ENCODE measurements around the gene GPRC5B.

Gene GPRC5B

DNA sequence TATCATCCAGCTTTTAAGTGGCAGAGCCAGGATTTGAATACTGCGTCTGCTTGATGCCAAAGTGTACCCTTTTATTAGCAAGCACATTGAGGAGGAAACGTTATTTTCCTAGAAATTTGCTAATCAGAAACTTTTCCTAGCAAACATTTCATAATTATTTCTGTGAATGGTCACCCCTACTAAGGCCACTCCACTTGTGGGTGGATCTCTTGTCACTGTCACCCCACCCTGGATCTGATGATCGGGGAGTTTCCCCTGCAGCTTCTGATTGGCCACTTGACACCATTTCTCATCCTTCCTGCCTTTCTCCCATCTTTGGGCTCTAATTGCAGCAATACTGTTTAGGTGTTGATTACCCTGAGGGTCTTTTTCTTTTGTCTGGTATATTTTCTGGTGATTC is 35.9 kb downstream of the GPRC5B start:
- DNase-seq (ENCODE audit: low read depth, low spot score): no peak
- Histone ChIP-seq H3K4me1 (ENCODE audit: control insufficient read depth, insufficient read depth, low read length) (peaks cover 4% of the 10 kb centered on the region), H3K36me3 (ENCODE audit: control insufficient read depth, insufficient read depth, low read length) (no peaks in the 10 kb centered on the region), H3K4me3 (ENCODE audit: low read length) (no peak overlapping the region), H3K27ac (ENCODE audit: low read length) (no peak overlapping the region), H3K27me3 (ENCODE audit: control insufficient read depth, insufficient read depth, low read length) (no peaks in the 10 kb centered on the region), H3K9me3 (ENCODE audit: control insufficient read depth, insufficient read depth, low read length) (no peaks in the 10 kb centered on the region)
- WGBS (ENCODE audit: insufficient coverage, insufficient read length): no CpG with 5 or more reads among the region's 3 CpGs

- no peaks in the 10 kb centered on the region for H3K9me3 ChIP-seq (ENCODE audit: control insufficient read depth, insufficient read depth, low read length)
- H3K4me1 ChIP-seq (ENCODE audit: control insufficient read depth, insufficient read depth, low read length): no peaks in the 10 kb centered on the region
- no peaks in the 10 kb centered on the region for H3K27me3 ChIP-seq (ENCODE audit: control insufficient read depth, insufficient read depth, low read length)
- H3K27ac ChIP-seq (ENCODE audit: low read length): no peak overlapping the region
- H3K4me3 ChIP-seq (ENCODE audit: low read length): no peak overlapping the region
- no CpG with 5 or more reads among the region's 5 CpGs for WGBS (ENCODE audit: insufficient coverage, insufficient read length)
- H3K36me3 ChIP-seq (ENCODE audit: control insufficient read depth, insufficient read depth, low read length): no peaks in the 10 kb centered on the region
- no peak for DNase-seq (ENCODE audit: low read depth, low spot score)
These were observed 38.2 kb downstream of the GPRC5B start for GRCh38 chr16:19846436-19846835.

GRCh38 chr16:19844945-19845641 is 39.6 kb downstream of the GPRC5B start:
- H3K27ac ChIP-seq (ENCODE audit: low read length): no peak overlapping the region
- H3K9me3 ChIP-seq (ENCODE audit: control insufficient read depth, insufficient read depth, low read length): no peaks in the 10 kb centered on the region
- no peaks in the 10 kb centered on the region for H3K36me3 ChIP-seq (ENCODE audit: control insufficient read depth, insufficient read depth, low read length)
- H3K27me3 ChIP-seq (ENCODE audit: control insufficient read depth, insufficient read depth, low read length): no peaks in the 10 kb centered on the region
- WGBS (ENCODE audit: insufficient coverage, insufficient read length): no CpG with 5 or more reads among the region's 11 CpGs
- DNase-seq (ENCODE audit: low read depth, low spot score): no peak
- H3K4me3 ChIP-seq (ENCODE audit: low read length): no peak overlapping the region
- no peaks in the 10 kb centered on the region for H3K4me1 ChIP-seq (ENCODE audit: control insufficient read depth, insufficient read depth, low read length)

- no peaks in the 10 kb centered on the region for H3K9me3 ChIP-seq (ENCODE audit: control insufficient read depth, insufficient read depth, low read length)
- no peak overlapping the region for H3K27ac ChIP-seq (ENCODE audit: low read length)
- no peaks in the 10 kb centered on the region for H3K36me3 ChIP-seq (ENCODE audit: control insufficient read depth, insufficient read depth, low read length)
- no peak overlapping the region for H3K4me3 ChIP-seq (ENCODE audit: low read length)
- H3K4me1 ChIP-seq (ENCODE audit: control insufficient read depth, insufficient read depth, low read length): no peaks in the 10 kb centered on the region
- H3K27me3 ChIP-seq (ENCODE audit: control insufficient read depth, insufficient read depth, low read length): no peaks in the 10 kb centered on the region
- DNase-seq (ENCODE audit: low read depth, low spot score): no peak
- WGBS (ENCODE audit: insufficient coverage, insufficient read length): no CpG with 5 or more reads among the region's 1 CpG
These were observed 41.3 kb downstream of the GPRC5B start for GRCh38 chr16:19843371-19843770.

GRCh38 chr16:19842426-19843157 is 42.1 kb downstream of the GPRC5B start:
- Histone ChIP-seq H3K4me3 (ENCODE audit: low read length) (no peak overlapping the region), H3K27ac (ENCODE audit: low read length) (no peak overlapping the region), H3K36me3 (ENCODE audit: control insufficient read depth, insufficient read depth, low read length) (no peaks in the 10 kb centered on the region), H3K9me3 (ENCODE audit: control insufficient read depth, insufficient read depth, low read length) (no peaks in the 10 kb centered on the region), H3K4me1 (ENCODE audit: control insufficient read depth, insufficient read depth, low read length) (no peaks in the 10 kb centered on the region), H3K27me3 (ENCODE audit: control insufficient read depth, insufficient read depth, low read length) (no peaks in the 10 kb centered on the region)
- no peak for DNase-seq (ENCODE audit: low read depth, low spot score)
- 100% methylated on average over 1 of the region's 6 CpGs for WGBS (ENCODE audit: insufficient coverage, insufficient read length)

- H3K27me3 ChIP-seq (ENCODE audit: control insufficient read depth, insufficient read depth, low read length): no peaks in the 10 kb centered on the region
- H3K4me1 ChIP-seq (ENCODE audit: control insufficient read depth, insufficient read depth, low read length): no peaks in the 10 kb centered on the region
- WGBS (ENCODE audit: insufficient coverage, insufficient read length): no CpG with 5 or more reads among the region's 3 CpGs
These were observed 43.5 kb downstream of the GPRC5B start for GRCh38 chr16:19841184-19841583.

DNA sequence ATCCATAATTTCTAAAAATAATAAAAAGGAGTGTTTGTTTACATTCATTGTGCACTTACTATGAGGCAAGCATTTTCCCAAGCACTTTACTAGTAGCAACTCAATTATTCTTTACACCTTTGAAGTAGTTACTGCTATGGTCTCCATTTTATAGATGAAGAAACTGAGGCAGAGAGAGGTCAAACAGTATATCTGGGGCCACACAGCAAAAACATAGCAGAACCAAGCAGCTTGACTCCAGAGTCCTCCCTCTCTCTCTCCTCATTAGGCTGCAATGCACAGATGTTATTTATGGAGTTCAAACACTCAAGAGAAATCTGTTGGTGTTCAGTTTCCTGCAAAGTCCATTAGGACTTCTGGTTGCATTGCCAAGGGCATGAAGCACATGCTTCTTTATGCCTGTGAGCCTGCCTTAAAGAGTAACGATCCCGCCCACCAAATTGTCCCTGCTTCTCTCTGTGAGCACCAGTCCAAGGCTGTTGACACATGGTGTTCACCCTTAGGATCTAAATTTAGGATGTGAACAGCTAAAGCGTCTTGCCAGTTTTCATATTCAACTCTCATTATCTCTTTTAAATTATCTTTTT is 44.0 kb downstream of the GPRC5B start:
- Histone ChIP-seq H3K9me3 (ENCODE audit: control insufficient read depth, insufficient read depth, low read length) (no peaks in the 10 kb centered on the region), H3K4me3 (ENCODE audit: low read length) (no peak overlapping the region), H3K27me3 (ENCODE audit: control insufficient read depth, insufficient read depth, low read length) (no peaks in the 10 kb centered on the region), H3K36me3 (ENCODE audit: control insufficient read depth, insufficient read depth, low read length) (no peaks in the 10 kb centered on the region), H3K27ac (ENCODE audit: low read length) (no peak overlapping the region), H3K4me1 (ENCODE audit: control insufficient read depth, insufficient read depth, low read length) (no peaks in the 10 kb centered on the region)
- no CpG with 5 or more reads among the region's 3 CpGs for WGBS (ENCODE audit: insufficient coverage, insufficient read length)
- no peak for DNase-seq (ENCODE audit: low read depth, low spot score)

More at GRCh38 chr16:19841184-19841583, 43.5 kb downstream of the GPRC5B start:
- Histone ChIP-seq H3K27ac (ENCODE audit: low read length) (no peak overlapping the region), H3K9me3 (ENCODE audit: control insufficient read depth, insufficient read depth, low read length) (no peaks in the 10 kb centered on the region), H3K4me3 (ENCODE audit: low read length) (no peak overlapping the region), H3K36me3 (ENCODE audit: control insufficient read depth, insufficient read depth, low read length) (no peaks in the 10 kb centered on the region)
- DNase-seq (ENCODE audit: low read depth, low spot score): no peak

DNA sequence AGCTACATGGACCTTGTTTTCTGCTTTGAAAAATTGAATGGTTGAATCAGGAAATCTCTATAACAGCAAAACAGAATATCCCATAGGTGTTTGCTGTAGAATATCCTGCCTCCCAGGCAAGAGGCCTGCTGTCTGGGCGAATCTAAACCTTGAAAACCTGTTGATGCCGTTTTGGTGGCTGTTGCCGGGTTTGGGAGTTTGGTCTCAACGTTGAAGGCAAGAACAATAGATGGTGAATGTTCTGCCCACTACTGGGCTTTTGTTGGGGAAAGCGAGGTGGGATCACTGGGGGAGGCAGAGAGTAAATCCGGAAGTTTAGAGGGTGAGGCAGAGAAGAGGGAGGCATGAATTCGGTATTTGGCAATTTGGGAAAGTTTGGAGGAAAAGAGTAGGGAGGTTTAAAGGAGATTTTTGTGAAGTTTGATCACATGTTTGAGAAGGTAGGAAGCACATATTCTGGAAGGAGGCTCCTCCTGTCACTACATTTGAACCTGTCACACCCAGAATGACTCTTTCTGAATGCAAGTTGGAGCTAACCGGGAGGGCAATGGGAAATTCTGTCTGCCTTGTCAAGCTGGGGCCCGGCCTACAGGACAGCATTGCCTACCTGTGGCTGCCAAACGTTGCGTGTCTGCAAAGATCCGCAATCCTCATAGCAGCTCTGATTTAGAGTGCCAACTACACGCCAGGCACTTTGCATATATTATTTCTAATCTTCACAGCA is 46.5 kb downstream of the GPRC5B start:
- H3K27ac ChIP-seq (ENCODE audit: low read length): no peak overlapping the region
- no peak for DNase-seq (ENCODE audit: low read depth, low spot score)
- no peaks in the 10 kb centered on the region for H3K36me3 ChIP-seq (ENCODE audit: control insufficient read depth, insufficient read depth, low read length)
- no peaks in the 10 kb centered on the region for H3K4me1 ChIP-seq (ENCODE audit: control insufficient read depth, insufficient read depth, low read length)
- H3K4me3 ChIP-seq (ENCODE audit: low read length): no peak overlapping the region
- no peaks in the 10 kb centered on the region for H3K27me3 ChIP-seq (ENCODE audit: control insufficient read depth, insufficient read depth, low read length)
- H3K9me3 ChIP-seq (ENCODE audit: control insufficient read depth, insufficient read depth, low read length): no peaks in the 10 kb centered on the region
- WGBS (ENCODE audit: insufficient coverage, insufficient read length): 100% methylated on average over 2 of the region's 13 CpGs

DNA sequence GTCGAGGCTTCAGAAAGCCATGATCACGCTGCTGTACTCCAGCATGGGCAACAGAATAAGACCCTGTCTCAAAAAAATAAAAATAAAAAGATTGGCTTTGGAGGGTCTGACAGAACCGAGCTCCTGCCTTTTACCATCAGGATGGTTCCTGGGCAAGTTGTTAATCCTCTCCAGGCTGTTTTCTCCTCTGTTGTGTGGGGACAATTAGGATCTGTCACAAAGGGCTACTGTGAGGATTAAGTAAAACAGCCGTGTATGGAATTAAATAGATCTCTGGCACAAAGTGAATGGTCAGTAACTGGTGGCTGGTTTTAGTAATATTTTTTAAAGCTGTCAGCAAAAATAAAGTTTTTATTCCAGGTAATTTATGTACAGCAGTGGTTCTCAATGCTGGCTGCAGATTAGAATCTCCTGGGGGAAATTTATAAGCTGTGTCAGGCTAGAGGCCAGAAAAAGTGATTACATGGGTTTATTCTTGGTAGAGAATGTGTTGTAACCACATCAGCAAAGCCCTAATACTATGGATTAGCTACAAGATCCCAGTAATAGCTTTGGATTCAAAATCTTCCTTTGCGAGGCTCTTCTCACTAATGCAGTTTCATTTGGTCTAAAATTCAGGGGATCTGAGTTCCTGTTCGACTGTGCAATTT is 47.2 kb downstream of the GPRC5B start:
- no peaks in the 10 kb centered on the region for H3K9me3 ChIP-seq (ENCODE audit: control insufficient read depth, insufficient read depth, low read length)
- H3K27ac ChIP-seq (ENCODE audit: low read length): no peak overlapping the region
- WGBS (ENCODE audit: insufficient coverage, insufficient read length): no CpG with 5 or more reads among the region's 6 CpGs
- no peak for DNase-seq (ENCODE audit: low read depth, low spot score)
- no peaks in the 10 kb centered on the region for H3K4me1 ChIP-seq (ENCODE audit: control insufficient read depth, insufficient read depth, low read length)
- no peaks in the 10 kb centered on the region for H3K36me3 ChIP-seq (ENCODE audit: control insufficient read depth, insufficient read depth, low read length)
- H3K4me3 ChIP-seq (ENCODE audit: low read length): no peak overlapping the region
- no peaks in the 10 kb centered on the region for H3K27me3 ChIP-seq (ENCODE audit: control insufficient read depth, insufficient read depth, low read length)

DNA sequence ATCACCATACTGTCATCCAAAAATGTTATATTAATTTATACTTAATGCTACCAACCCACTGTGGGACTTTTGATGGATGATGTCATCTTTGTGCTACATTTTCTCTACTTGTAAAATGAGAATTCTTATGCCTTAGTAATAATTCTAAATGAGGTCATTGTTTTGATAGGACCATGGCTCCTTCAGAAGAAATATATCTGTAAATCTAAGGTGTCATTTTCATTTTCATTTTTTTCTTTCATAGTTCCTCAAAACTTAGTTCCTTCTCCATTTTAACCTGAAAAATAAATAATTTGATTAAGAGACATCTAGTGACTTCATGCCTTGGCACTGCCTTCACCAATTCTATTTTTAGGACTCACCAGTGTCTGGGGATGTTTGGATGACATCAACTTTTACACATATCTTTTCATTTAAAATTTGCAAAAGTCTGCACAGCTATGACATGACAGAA is 48.7 kb downstream of the GPRC5B start:
- no peaks in the 10 kb centered on the region for H3K27me3 ChIP-seq (ENCODE audit: control insufficient read depth, insufficient read depth, low read length)
- no peak overlapping the region for H3K27ac ChIP-seq (ENCODE audit: low read length)
- DNase-seq (ENCODE audit: low read depth, low spot score): no peak
- no peak overlapping the region for H3K4me3 ChIP-seq (ENCODE audit: low read length)
- no peaks in the 10 kb centered on the region for H3K9me3 ChIP-seq (ENCODE audit: control insufficient read depth, insufficient read depth, low read length)
- H3K4me1 ChIP-seq (ENCODE audit: control insufficient read depth, insufficient read depth, low read length): no peaks in the 10 kb centered on the region
- H3K36me3 ChIP-seq (ENCODE audit: control insufficient read depth, insufficient read depth, low read length): no peaks in the 10 kb centered on the region
